Thoracic aorta (tissue), 2 donors: ENCODE results near the gene FDXACB1. TPM values are rescaled to one million over a fixed set of nuclear protein-coding genes. Genes with fewer than 3 reads are reported as not detected.

Experiments
- ATAC-seq: fragments of 150-250 bp; one replicate; pipeline ENCODE4 v1.8.0; 2017; ENCODE audit warnings: low read depth; ENCODE audit not compliant: insufficient number of reproducible peaks, low FRiP score
- DNase-seq: peaks from one replicate; pipeline ENCODE4 v3.0.0-alpha.2; 2020; ENCODE audit warnings: low spot score
- H3K27ac ChIP-seq, 2 donors: fragments of 200-600 bp; sonication (generic); 1 replicate in 1 of 2; 2 replicates in 1 of 2; pipeline ENCODE4 v1.5.1; 2016; ENCODE audit warnings: mild to moderate bottlenecking in 2 of 2, moderate library complexity in 2 of 2
- H3K27me3 ChIP-seq: fragments of 200-600 bp; sonication (generic); replicated peaks from 2 replicates; pipeline ENCODE4 v1.6.0; 2016; ENCODE audit warnings: mild to moderate bottlenecking; ENCODE audit not compliant: insufficient read depth
- H3K36me3 ChIP-seq: fragments of 200-600 bp; sonication (generic); one replicate; pipeline ENCODE4 v1.5.1; 2016
- H3K4me1 ChIP-seq, 2 donors: fragments of 200-600 bp; sonication (generic); 1 replicate in 1 of 2; 2 replicates in 1 of 2; pipeline versions ENCODE4 v1.5.1 to v1.6.0; 2016; ENCODE audit warnings: low read depth in 2 of 2, mild to moderate bottlenecking in 1 of 2; ENCODE audit not compliant: control insufficient read depth in 1 of 2
- H3K4me3 ChIP-seq: fragments of 200-600 bp; sonication (generic); 2 replicates; pipeline ENCODE4 v1.5.1; 2016; ENCODE audit warnings: mild to moderate bottlenecking
- H3K9me3 ChIP-seq: fragments of 200-600 bp; sonication (generic); 2 replicates; pipeline ENCODE4 v1.5.1; 2016
- CTCF ChIP-seq: fragments of 200-600 bp; sonication (generic); IDR thresholded peaks from one replicate; pipeline ENCODE4 v1.5.1; 2019; ENCODE audit warnings: antibody characterized with exemption
- total RNA-seq, 2 donors: library from RNA; depleted of rRNA; stranded (reverse); fragments of >200 nt; gene quantifications; one replicate each; pipeline versions ENCODE4 v1.1.0 to v1.2.3, GENCODE V29; 2016

FDXACB1 gene
- total RNA-seq, 2 donors from 2014 or later, result 0.71 to 1.8 TPM

- H3K27me3 ChIP-seq, result no peaks in the 10 kb centered on the region
- peaks cover 14% of the 10 kb centered on the region for H3K36me3 ChIP-seq
- no peaks in the 10 kb centered on the region for H3K9me3 ChIP-seq
- no peak overlapping the region for H3K4me3 ChIP-seq
- DNase-seq (no peak), ATAC-seq (no peak)
- H3K27ac ChIP-seq, result no peak overlapping the region
- H3K4me1 ChIP-seq, result no peaks in the 10 kb centered on the region
- no peak for TF ChIP-seq CTCF
Measured at GRCh38 chr11:111829185-111829968, 49.6 kb downstream of the FDXACB1 start.

GRCh38 chr11:111826322-111826950 lies 52.5 kb downstream of the FDXACB1 start:
- Histone ChIP-seq H3K4me1 (no peaks in the 10 kb centered on the region), H3K36me3 (peaks cover 13% of the 10 kb centered on the region), H3K9me3 (no peaks in the 10 kb centered on the region), H3K27ac (no peak overlapping the region), H3K4me3 (no peak overlapping the region), H3K27me3 (no peaks in the 10 kb centered on the region)
- ATAC-seq (no peak), DNase-seq (no peak)
- no peak for TF ChIP-seq CTCF

Other genes starting within 250 kb of the FDXACB1 start
- 10 to 100 TPM; 22.5 to 34.5 TPM for gene PPP2R1B, start 112.8 kb downstream of the FDXACB1 start, total RNA-seq
- gene ALG9, start 7.6 kb downstream of the FDXACB1 start, total RNA-seq, result 10 to 100 TPM; 21.2 to 33.4 TPM
- gene CFAP68, start 376 bp upstream of the FDXACB1 start, total RNA-seq, result 1 to 10 TPM; 1.9 to 9.7 TPM
- gene CRYAB, start 32.6 kb upstream of the FDXACB1 start, total RNA-seq, result 100 to 1,000 TPM; 325 to 387 TPM
- gene HSPB2, start 33.6 kb upstream of the FDXACB1 start, total RNA-seq, result 1 to 10 TPM; 2.2 to 3.1 TPM
- 1 to 10 TPM in 1 of 2 donors, under 1 TPM in 1; 0.99 to 4.7 TPM for gene C11orf52, start 39.7 kb upstream of the FDXACB1 start, total RNA-seq
- 10 to 100 TPM; 92.7 to 94.2 TPM for gene DIXDC1, start 58.2 kb upstream of the FDXACB1 start, total RNA-seq
- 10 to 100 TPM; 15.6 to 15.9 TPM for gene DLAT, start 146.2 kb upstream of the FDXACB1 start, total RNA-seq
- 1 to 10 TPM in 1 of 2 donors, not detected in 1; 2.2 TPM for gene PIH1D2, start 194.9 kb upstream of the FDXACB1 start, total RNA-seq
- 10 to 100 TPM; 10.2 to 21.0 TPM for gene NKAPD1, start 195.1 kb upstream of the FDXACB1 start, total RNA-seq
- gene TIMM8B, start 207.6 kb upstream of the FDXACB1 start, total RNA-seq, result 10 to 100 TPM; 16.0 to 23.8 TPM
- 10 to 100 TPM; 41.8 to 96.4 TPM for gene SDHD, start 207.7 kb upstream of the FDXACB1 start, total RNA-seq